Measurements from ENCODE around the gene NAP1L4.
"Not testable (repeated sequence)": the region's sequence is repeated elsewhere in the genome, so short reads cannot be mapped to it uniquely, and the experiment has no call there.

NAP1L4 gene

DNA sequence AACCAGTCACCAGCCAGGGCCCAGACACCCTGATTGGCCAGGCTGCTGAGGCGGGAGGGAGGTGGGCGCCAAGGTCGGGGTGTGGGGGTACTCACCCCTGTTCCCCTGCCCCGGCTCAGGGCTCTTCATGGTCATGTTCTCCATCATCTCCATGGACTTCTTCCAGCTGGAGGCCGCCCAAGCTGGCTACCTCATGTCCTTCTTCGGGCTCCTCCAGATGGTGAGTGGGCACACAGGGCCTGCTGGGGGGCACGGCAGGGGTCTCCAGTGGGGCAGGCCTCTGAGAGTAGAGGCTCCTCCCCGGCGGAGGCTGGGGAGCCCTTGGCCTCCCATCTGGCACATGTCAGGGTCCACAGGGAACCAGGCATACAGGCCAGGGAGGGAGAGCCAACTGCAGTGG is 72.9 kb downstream of the NAP1L4 start:
- DNase-seq: no peak

DNA sequence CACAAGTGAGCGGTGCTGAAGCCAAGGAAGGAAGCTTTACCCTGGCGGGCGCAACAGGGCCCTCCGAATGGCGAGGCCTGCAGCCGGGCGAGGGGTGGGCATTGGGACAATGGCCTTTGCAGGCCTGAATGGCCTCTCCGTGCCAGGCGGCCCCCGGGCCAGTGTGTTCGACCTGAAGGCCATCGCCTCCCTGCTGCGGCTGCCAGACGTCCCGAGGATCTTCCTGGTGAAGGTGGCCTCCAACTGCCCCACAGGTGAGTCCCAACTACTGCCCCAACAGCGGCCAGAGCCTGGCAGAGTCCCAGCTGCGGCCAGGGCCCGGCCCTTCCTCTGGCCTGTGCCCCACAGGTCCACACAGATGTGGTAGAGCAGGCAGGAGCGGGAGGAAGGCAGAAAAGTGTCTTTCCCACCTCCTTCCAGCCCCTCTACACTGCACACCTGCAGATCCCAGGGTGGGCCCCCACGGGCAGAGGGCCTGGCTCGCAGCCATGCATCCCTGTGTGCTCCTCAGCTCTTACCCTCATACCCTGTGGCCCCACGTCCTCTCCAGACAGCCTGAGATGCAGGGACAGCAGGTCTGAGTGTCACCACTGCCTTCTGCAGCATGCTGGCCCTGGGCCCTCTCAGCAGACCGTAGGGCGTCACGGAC is 74.2 kb downstream of the NAP1L4 start:
- DNase-seq: no peak

- no peak for DNase-seq
These were observed 75.1 kb downstream of the NAP1L4 start for GRCh38 chr11:2916892-2917645.

GRCh38 chr11:2916114-2916891 is 75.8 kb downstream of the NAP1L4 start:
- DNase-seq: no peak

DNA sequence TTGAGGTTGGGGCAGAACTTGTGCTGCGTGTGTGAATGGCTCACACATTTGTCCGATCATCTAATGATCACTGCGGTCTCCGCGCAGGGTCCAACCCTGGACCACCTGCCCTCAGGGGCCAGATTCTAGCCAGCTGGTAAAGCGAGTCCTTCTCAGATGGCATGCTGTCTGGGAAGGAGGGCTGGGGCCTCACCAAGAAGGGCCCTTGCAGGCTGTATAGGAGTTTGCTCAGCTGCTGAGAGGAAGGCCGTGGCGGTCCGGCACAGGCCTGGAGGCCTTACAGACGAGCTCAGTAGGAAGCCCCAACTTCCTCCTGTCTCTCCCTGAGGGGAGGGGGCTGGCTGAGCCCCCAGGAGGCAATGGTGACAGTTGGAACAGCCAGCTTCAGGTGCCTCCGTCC is 76.7 kb downstream of the NAP1L4 start:
- no peak for DNase-seq

DNA sequence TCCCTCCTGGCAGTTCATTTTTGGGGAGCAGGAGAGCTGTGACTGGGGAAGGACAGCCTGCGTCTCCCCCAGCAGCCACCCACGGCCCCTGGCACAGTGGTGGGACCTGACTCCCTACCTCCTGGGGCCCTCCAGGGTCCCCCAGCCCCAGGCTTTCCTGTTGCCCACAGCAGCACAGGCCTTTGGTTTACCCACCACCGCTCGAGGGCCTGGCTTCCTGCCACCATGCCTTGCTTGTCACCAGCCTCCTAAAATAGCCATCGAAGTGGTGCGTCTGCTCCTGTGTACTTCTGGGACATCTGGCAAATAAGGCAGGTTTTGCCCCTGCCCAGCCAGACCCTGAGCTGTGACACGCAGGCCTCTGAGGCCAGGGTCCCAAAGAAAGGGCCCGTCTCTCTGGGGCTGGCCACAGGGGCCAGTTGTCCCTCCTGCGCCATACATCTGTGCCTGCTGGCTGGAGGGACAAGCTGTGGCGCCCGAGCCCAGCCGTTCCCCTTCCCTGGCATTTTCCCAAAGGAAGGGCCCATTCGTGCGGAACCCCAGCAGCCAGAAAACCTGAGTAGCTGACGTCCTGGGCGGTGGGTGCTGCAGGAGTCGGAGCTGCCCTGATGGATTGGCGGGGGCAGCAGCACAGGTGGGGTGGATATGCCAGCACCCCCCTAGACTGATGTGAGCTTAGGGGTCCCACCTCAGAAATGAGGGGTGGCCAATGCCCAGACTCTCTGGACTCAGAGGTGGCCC is 77.5 kb downstream of the NAP1L4 start:
- DNase-seq: no peak

DNA sequence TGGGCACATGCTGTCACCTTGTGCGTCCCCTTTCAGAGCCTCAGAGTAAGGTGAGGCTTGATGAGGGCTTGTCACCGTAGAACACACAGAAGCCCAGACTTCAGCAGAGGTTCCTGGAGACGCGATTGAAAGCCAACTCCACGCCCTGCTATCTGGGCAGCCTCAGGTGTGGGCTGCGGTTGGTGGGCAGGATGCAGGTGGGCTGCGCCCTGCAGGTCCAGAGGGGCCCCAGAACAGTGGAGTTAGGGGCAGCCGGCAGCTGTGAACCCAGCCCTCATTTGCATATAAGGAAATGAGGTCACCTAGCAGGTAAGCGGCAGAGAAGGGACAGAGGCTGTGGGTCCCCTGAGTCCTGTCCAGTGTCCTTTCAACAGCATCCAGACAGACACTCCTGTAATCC is 78.4 kb downstream of the NAP1L4 start:
- no peak for DNase-seq

DNA sequence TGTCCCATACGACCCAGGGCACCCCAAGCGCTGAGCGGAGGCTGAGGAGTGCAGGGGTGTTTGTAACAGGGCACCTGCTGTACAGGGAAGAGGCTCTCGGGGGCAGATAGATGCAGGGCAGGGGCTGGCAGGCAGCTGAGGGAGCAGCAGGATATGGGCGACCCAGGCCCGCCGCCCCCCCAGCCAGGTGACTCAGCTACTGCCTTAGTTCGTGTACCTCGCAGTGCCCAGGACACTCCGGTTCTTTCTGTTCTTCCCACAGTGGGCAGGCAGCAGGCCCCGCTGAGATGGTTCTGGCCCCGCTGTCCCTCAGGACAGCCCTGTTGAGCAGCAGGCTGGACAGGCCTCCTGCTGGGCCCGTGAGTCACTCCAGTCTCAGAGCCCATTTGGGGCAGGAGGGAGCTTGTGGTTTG is 79.1 kb downstream of the NAP1L4 start:
- DNase-seq: no peak

GRCh38 chr11:2912498-2912897 is 79.6 kb downstream of the NAP1L4 start:
- DNase-seq: no peak

GRCh38 chr11:2911785-2912391 is 80.2 kb downstream of the NAP1L4 start:
- DNase-seq: no peak

GRCh38 chr11:2911088-2911784 is 80.9 kb downstream of the NAP1L4 start:
- no peak for DNase-seq

GRCh38 chr11:2910401-2910955 is 81.7 kb downstream of the NAP1L4 start:
- no peak for DNase-seq

- DNase-seq: no peak
These were observed 82.8 kb downstream of the NAP1L4 start for GRCh38 chr11:2909133-2909902.

GRCh38 chr11:2908130-2908529 is 84.0 kb downstream of the NAP1L4 start:
- DNase-seq: no peak

- DNase-seq: not testable (repeated sequence)
These were observed 86.8 kb downstream of the NAP1L4 start for GRCh38 chr11:2905299-2905698.

DNA sequence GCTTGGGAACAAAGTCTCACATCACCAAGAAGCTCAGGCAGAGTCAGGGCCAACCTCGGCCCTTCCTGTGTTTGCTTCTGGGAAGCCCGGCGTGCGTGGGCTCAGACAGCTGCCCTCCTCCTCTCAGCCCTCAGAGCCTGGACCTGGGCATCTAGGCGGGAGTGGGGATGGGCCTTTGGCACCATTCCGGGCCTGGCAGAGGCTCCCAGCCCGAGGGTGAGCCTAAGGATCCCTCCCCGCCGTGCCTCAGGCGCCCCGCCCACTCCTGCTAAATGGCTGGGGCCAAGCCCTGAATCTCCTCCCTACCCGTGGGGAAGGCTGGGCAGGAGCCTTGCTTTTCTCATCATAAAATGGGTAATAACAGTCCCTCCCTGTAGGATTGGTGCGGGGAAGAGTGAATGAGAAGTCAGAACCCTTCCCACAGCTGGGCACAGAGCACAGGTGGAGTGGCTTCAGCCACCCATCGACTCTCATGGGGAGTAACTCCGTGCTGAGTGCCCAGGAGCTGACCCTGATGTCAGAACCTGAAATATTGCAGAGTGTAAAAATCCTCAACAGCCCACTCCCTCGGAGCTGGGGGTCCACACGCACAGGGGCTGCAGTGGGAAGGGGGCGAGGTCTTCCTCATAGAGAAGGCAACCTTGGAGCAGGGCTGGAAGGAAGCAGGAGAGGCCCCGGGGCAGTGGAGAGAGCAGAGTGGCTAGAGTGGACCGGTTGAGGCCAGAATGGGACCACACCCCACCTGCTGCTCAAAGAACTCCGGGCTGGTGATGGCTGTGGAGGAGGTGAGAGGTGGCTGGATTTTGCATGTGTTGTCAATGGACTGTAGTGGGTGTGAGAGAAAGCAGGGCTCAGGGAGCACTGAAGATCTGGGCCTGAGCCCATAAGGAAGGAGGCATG is 87.7 kb downstream of the NAP1L4 start:
- DNase-seq: no peak

DNA sequence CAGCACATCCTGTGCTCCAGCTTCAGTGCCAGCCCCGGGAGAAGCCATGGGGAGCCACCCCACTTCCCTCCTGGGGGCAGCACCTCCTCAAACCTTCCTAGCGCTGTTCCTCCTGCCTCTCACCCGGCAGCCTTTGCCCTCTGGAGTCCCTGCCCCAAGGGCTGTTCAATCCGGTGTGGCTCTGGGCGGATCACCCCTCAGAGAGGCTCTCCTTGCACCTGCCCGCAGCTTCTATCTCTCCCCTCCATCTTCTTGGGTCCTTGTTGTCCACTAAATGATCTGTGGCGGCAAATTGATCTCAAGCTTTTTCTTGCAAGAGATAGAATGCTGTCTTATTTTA is 88.5 kb downstream of the NAP1L4 start:
- no peak for DNase-seq

- no peak for DNase-seq
These were observed 89.1 kb downstream of the NAP1L4 start for GRCh38 chr11:2902784-2903671.
